ENCODE data around the gene RPS6KB1.

- TF ChIP-seq CTCF (IDR thresholded peaks at IDR 0.05) (no peak), POLR2A (IDR thresholded peaks at IDR 0.05) (no peak)
Measured at GRCh38 chr17:59897090-59897489, 4.2 kb downstream of the RPS6KB1 start.
